Measurements from ENCODE around the gene SULT2B1. TPM values are rescaled to one million over a fixed set of nuclear protein-coding genes. Genes with fewer than 3 reads are reported as not detected.
"Not testable (repeated sequence)": the region's sequence is repeated elsewhere in the genome, so short reads cannot be mapped to it uniquely, and the experiment has no call there.

SULT2B1 gene
- total and polyA plus RNA-seq, 2 experiments from 2014 or later, result 0.79 TPM; not detected in 1

DNA sequence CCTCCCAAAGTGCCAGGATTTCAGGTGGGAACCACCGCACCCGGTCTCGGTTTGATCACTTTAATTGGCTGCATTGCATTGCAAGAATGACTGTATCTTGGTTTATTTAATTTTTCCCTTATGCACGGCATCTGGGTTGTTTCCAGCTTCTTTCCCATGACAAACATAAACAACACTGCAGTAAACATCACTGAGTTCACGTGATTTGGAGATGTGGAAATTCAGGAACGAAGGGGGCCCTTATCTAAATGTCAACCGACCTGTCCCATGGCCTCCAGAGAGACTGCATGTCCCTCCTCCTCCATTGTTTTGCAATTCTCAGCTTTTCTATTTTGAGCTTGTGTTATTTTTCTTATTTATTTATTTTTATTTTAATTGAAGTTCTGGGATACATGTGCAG, 14.4 kb upstream of the SULT2B1 start:
- Histone ChIP-seq H4K20me1 (ENCODE audit: insufficient read depth, poor library complexity, severe bottlenecking) (no peaks in the 10 kb centered on the region), H3K9me3 (ENCODE audit: low read depth) (no peaks in the 10 kb centered on the region), H3K27ac (no peak overlapping the region), H3K27me3 (no peaks in the 10 kb centered on the region), H3K4me2 (no peak overlapping the region), H2AFZ (no peak overlapping the region), H3K9me2 (replicated peaks; ENCODE audit: insufficient read depth) (no peaks in the 10 kb centered on the region), H3K4me3 (no peak overlapping the region), H3K36me3 (replicated peaks; ENCODE audit: insufficient read depth, low read depth) (no peaks in the 10 kb centered on the region), H3K4me1 (ENCODE audit: insufficient read depth) (no peaks in the 10 kb centered on the region), H3K79me2 (no peaks in the 10 kb centered on the region)
- WGBS (ENCODE audit: low lambda C conversion rate, missing lambda C conversion rate), result 84% methylated on average over 7 of the region's 7 CpGs
- DNase-seq (ENCODE audit: low spot score), result no peak
- TF ChIP-seq, protein P1, sequence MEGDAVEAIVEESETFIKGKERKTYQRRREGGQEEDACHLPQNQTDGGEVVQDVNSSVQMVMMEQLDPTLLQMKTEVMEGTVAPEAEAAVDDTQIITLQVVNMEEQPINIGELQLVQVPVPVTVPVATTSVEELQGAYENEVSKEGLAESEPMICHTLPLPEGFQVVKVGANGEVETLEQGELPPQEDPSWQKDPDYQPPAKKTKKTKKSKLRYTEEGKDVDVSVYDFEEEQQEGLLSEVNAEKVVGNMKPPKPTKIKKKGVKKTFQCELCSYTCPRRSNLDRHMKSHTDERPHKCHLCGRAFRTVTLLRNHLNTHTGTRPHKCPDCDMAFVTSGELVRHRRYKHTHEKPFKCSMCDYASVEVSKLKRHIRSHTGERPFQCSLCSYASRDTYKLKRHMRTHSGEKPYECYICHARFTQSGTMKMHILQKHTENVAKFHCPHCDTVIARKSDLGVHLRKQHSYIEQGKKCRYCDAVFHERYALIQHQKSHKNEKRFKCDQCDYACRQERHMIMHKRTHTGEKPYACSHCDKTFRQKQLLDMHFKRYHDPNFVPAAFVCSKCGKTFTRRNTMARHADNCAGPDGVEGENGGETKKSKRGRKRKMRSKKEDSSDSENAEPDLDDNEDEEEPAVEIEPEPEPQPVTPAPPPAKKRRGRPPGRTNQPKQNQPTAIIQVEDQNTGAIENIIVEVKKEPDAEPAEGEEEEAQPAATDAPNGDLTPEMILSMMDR (IDR thresholded peaks at IDR 0.05; ENCODE audit: poor library complexity), result no peak
- TF ChIP-seq EZH2 (IDR thresholded peaks at IDR 0.05; ENCODE audit: borderline replicate concordance) (no peak), EZH2phosphoT487 (IDR thresholded peaks at IDR 0.05; ENCODE audit: low read depth, severe bottlenecking, unreplicated experiment) (no peak)

DNA sequence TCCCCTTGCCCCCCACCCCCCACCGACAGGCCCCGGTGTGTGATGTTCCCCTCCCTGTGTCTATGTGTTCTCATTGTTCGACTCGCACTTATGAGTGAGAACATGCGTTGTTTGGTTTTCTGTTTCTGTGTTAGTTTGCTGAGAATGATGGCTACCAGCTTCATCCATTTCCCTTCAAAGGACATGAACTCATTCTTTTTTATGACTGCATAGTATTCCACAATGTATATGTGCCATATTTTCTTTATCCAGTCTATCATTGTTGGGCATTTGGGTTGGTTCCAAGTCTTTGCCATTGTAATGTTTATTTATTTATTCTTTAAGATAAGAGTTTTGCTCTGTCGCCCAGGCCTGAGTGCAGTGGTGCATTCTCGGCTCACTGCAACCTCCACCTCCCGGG, 13.9 kb upstream of the SULT2B1 start:
- not testable (repeated sequence) for H3K79me2 ChIP-seq; H3K9me2 ChIP-seq (replicated peaks; ENCODE audit: insufficient read depth); H2AFZ ChIP-seq; H3K4me1 ChIP-seq (ENCODE audit: insufficient read depth); H3K4me3 ChIP-seq; H3K4me2 ChIP-seq; H3K27ac ChIP-seq; H4K20me1 ChIP-seq (ENCODE audit: insufficient read depth, poor library complexity, severe bottlenecking); H3K36me3 ChIP-seq (replicated peaks; ENCODE audit: insufficient read depth, low read depth); DNase-seq (ENCODE audit: low spot score); H3K27me3 ChIP-seq; H3K9me3 ChIP-seq (ENCODE audit: low read depth)
- 96% methylated on average over 8 of the region's 8 CpGs for WGBS (ENCODE audit: low lambda C conversion rate, missing lambda C conversion rate)

DNA sequence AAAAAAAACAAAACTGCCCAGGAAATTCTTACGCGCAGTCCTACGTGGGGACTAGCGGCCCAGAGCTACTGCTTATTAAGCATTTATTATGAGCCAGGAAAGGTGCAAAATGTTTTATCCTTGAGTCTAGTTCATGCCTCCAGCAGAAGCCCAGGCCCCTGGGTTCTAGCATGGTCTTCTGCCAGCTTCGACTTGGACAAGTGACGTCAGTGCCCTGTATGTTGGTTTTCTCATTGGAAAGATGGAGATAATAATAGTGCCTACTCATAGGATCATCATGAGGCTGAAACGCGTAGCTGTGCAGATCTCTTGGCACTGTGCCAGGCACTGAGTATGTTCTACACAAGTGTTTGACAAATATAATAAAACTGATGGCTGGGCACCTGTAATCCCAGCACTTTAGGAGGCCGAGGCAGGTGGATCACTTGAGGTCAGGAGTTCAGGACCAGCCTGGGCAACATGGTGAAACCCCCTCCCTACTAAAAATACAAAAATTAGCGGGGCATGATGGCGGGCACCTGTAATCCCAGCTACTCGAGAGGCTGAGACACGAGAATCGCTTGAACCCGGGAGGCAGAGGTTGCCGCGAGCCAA, 12.4 kb upstream of the SULT2B1 start:
- no peak overlapping the region for H2AFZ ChIP-seq
- TF ChIP-seq, protein P1 (IDR thresholded peaks at IDR 0.05; ENCODE audit: poor library complexity), result no peak
- TF ChIP-seq EZH2phosphoT487 (IDR thresholded peaks at IDR 0.05; ENCODE audit: low read depth, severe bottlenecking, unreplicated experiment) (no peak), EZH2 (IDR thresholded peaks at IDR 0.05; ENCODE audit: borderline replicate concordance) (no peak)
- WGBS (ENCODE audit: low lambda C conversion rate, missing lambda C conversion rate), result 79% methylated on average over 17 of the region's 17 CpGs
- H4K20me1 ChIP-seq (ENCODE audit: insufficient read depth, poor library complexity, severe bottlenecking), result no peaks in the 10 kb centered on the region
- H3K27me3 ChIP-seq, result no peaks in the 10 kb centered on the region
- no peak overlapping the region for H3K4me3 ChIP-seq
- DNase-seq (ENCODE audit: low spot score), result peak; percentile 68
- no peaks in the 10 kb centered on the region for H3K36me3 ChIP-seq (replicated peaks; ENCODE audit: insufficient read depth, low read depth)
- H3K4me2 ChIP-seq, result no peak overlapping the region
- H3K9me2 ChIP-seq (replicated peaks; ENCODE audit: insufficient read depth), result no peaks in the 10 kb centered on the region
- no peaks in the 10 kb centered on the region for H3K4me1 ChIP-seq (ENCODE audit: insufficient read depth)
- H3K27ac ChIP-seq, result no peak overlapping the region
- H3K9me3 ChIP-seq (ENCODE audit: low read depth), result no peaks in the 10 kb centered on the region
- H3K79me2 ChIP-seq, result no peaks in the 10 kb centered on the region

DNA sequence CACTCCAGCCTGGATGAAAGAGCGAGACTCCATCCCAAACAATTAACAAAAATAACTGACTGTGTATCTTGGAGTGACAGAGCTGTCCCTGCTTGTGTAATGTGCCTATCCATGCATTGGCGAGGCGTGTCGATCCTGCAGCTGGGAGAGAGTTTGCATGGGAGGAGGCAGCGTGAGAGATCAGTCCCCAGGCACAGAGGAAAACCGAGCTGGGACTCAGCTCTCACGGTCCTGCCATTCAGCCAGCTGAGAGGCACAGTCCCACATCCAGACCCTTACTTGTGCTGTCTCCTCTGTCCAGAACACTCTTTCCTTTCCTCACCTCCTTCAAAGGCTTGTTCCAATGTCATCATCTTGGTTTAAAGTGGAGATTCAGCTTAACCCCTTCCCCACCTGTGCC, 11.9 kb upstream of the SULT2B1 start:
- no peaks in the 10 kb centered on the region for H3K79me2 ChIP-seq
- no peak for DNase-seq (ENCODE audit: low spot score)
- TF ChIP-seq EZH2 (IDR thresholded peaks at IDR 0.05; ENCODE audit: borderline replicate concordance) (no peak), EZH2phosphoT487 (IDR thresholded peaks at IDR 0.05; ENCODE audit: low read depth, severe bottlenecking, unreplicated experiment) (no peak)
- TF ChIP-seq, protein P1 (IDR thresholded peaks at IDR 0.05; ENCODE audit: poor library complexity), result no peak
- H3K27me3 ChIP-seq, result no peaks in the 10 kb centered on the region
- no peak overlapping the region for H3K4me2 ChIP-seq
- H4K20me1 ChIP-seq (ENCODE audit: insufficient read depth, poor library complexity, severe bottlenecking), result no peaks in the 10 kb centered on the region
- WGBS (ENCODE audit: low lambda C conversion rate, missing lambda C conversion rate), result 66% methylated on average over 7 of the region's 7 CpGs
- H3K9me2 ChIP-seq (replicated peaks; ENCODE audit: insufficient read depth), result no peaks in the 10 kb centered on the region
- H3K36me3 ChIP-seq (replicated peaks; ENCODE audit: insufficient read depth, low read depth), result no peaks in the 10 kb centered on the region
- H3K4me1 ChIP-seq (ENCODE audit: insufficient read depth), result no peaks in the 10 kb centered on the region
- H3K9me3 ChIP-seq (ENCODE audit: low read depth), result no peaks in the 10 kb centered on the region
- H3K27ac ChIP-seq, result no peak overlapping the region
- H2AFZ ChIP-seq, result no peak overlapping the region
- H3K4me3 ChIP-seq, result no peak overlapping the region
